AG10803 (cell line): ENCODE data around the gene CCDC47.

Source experiments
- DNase-seq: peaks from one replicate; pipeline ENCODE4 v3.0.0; 2010; ENCODE audit warnings: low read depth
- H3K4me3 ChIP-seq: 2 replicates; pipeline ENCODE4 v1.5.1; 2011; ENCODE audit warnings: mild to moderate bottlenecking, low read length, control low read depth
- CTCF ChIP-seq: conservative IDR thresholded peaks from 2 replicates; pipeline ENCODE4 v1.5.1; 2011; ENCODE audit warnings: mild to moderate bottlenecking, low read length, control low read depth, inconsistent platforms

Gene CCDC47

GRCh38 chr17:63773272-63774140 lies at the start of gene CCDC47:
TSS of gene CCDC47 (minus strand) at chr17:63773597. CDS start at chr17:63766175, 7,422 bp downstream.
- DNase-seq = peak; percentile 99
- peak within 1 kb of the TSS; percentile 94 for H3K4me3 ChIP-seq
- TF ChIP-seq CTCF = no peak

GRCh38 chr17:63822537-63822936 lies 49.1 kb upstream of the CCDC47 start:
- no peak for TF ChIP-seq CTCF
- no peak for DNase-seq
- H3K4me3 ChIP-seq = no peak overlapping the region

GRCh38 chr17:63821804-63822203 lies 48.4 kb upstream of the CCDC47 start:
- TF ChIP-seq CTCF = no peak
- DNase-seq = no peak
- H3K4me3 ChIP-seq = no peak overlapping the region

- no peak for TF ChIP-seq CTCF
- no peak for DNase-seq
- H3K4me3 ChIP-seq = no peak overlapping the region
Observed at GRCh38 chr17:63820963-63821561, 47.7 kb upstream of the CCDC47 start.

GRCh38 chr17:63819585-63820537 lies 46.5 kb upstream of the CCDC47 start:
- no peak overlapping the region for H3K4me3 ChIP-seq
- no peak for DNase-seq
- TF ChIP-seq CTCF = no peak

GRCh38 chr17:63819131-63819530 lies 45.7 kb upstream of the CCDC47 start:
- no peak for TF ChIP-seq CTCF
- H3K4me3 ChIP-seq = no peak overlapping the region
- no peak for DNase-seq
